Inflammatory macrophage treated with lipopolysaccharide for 1 hour (primary cell): ENCODE measurements around the gene FZD8.

Source experiments
- DNase-seq, 2 donors: peaks; one replicate each; pipeline ENCODE4 v3.0.0-alpha.2; 2020 to 2022

The FZD8 gene

DNA sequence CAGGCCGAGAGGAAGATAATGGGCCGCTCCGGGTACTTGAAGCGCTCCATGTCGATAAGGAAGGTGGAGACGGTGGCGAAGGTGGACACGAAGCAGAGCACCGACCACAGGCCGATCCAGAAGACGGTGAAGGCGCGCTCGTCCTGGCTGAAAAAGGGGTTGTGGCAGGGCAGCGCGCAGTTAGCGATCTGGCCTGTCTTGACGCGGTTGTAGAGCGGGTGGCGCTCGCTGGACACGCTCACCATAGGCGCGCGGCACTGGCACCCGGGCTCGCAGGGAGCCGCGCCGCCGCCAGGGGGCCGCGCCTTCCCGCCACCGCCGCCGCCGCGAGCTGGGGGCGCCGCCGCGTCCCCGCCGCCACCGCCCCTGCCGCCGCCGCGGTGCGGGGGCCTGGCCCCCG is 1.6 kb downstream of the FZD8 start:
- peak; percentile 29 to 34 for DNase-seq

GRCh38 chr10:35639728-35640401 is 2.2 kb downstream of the FZD8 start:
- DNase-seq: no peak

GRCh38 chr10:35639021-35639727 is 2.9 kb downstream of the FZD8 start:
- no peak for DNase-seq

DNA sequence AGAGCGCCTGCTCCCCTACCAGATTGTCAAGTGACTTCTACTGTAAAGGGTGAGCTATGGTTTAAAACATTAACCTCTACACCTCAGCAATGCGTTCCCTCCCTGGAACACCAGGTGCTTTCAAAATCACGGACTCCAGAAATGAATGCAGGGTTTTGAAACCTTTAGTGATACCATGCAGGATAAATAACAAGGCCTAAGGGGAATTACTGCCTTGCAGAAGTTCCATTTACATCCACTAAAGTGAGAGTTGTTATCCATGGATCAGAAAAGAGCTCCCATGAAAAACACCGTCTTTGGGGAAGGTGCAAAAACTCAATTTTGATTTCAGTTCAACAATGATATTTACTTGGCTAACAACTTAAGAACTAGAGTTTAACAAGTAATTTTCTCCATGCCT is 4.0 kb downstream of the FZD8 start:
- DNase-seq: no peak

- no peak for DNase-seq
Observed at GRCh38 chr10:35637462-35637861, 4.6 kb downstream of the FZD8 start.

DNA sequence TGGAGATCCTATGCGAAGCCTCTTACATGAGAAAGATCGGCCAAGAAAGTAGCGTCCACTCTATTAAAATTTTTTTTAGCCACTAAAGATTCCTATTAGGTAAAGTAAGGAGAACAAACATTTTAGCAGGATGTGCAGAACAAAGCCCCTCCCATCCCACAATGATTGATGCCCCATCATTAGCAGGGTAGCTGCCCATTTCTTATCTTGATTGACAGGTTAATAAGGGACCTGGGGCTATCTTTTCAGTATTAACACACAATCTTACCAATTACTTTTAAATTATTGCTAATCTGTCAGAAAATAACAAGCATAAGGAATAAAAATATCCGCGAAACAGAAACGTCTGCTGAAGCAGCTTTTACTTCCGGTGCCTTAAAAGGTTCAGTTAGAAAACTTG is 5.1 kb downstream of the FZD8 start:
- no peak for DNase-seq

- peak; percentile 48 to 80 for DNase-seq
Observed at GRCh38 chr10:35635576-35635975, 6.5 kb downstream of the FZD8 start.

DNA sequence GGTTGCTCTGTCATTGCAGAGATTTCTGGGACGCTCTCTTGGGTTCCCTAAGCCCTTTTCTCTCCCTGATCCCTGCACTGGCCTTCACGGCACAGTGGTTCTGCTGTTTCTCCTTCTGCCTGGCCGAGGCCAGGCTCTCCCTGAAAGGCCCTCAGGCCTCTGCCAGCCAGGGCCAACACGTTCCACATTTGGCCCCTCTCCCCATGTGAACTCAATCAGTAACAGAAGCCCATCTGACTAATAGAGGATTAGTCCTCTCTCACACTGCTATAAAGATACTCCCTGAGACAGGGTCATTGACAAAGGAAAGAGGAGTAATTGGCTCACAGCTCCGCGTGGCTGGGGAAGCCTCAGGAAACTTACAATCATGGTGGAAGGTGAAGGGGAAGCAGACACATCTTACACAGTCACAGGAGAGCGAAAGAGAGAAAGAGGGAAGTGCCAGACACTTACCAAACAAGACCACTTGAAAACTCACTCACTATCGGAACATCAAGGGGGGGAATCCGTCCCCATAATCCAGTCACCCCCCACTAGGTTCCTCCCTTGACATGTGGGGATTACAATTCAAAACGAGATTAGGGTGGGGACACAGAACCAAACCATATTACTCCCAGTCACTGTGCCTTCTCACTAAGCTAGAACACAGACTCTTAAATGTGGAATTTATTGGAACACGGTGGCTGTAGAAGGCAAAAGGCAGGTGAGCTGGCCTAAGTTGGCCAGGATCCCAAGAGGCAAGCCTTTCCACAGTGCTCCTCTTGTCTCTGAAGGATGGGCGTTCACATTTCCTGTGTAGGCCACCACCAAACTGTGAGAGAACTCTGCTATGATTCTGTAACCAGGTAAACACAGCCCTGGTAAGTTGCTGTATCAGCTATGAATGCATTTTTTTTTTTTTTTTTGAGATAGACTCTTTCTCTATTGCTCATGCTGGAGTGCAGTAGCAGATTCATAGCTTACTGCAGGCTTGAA is 8.8 kb downstream of the FZD8 start:
- no peak for DNase-seq

DNA sequence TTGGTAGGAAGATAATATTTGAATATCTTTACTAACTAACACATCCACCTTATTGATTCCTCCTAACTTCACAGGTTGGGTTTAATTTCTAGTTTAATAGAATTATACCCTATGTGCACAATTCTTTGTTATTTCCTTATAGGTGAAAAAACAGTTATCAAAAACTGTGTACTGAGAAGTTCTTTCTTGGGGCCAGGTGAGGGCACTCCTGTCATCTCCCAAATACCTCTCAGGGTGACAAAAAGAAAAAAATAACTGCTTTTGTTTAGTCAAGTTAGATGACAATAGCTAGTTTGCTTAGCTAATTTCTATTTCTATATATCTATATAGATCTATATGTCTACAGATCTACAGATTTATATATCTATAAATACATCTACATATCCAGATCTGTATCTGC is 10.1 kb downstream of the FZD8 start:
- no peak for DNase-seq

DNA sequence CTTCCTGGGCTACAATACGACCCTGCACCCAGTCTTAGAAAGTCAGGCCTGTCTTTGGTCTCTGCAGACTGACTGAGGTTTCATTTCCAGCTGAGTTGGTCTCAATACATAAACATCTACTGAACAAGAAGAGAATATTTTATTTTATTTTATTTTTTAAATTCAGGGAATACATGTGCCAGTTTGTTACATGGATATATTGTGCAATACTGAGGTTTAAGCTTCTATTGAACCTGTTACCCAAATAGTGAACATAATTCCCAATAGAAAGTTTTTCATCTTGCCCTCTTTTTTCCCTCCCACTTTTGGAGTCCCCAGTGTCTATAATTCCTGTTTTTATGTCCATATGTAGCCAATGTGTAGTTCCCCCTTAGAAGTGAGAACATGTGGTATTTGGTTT is 10.7 kb downstream of the FZD8 start:
- DNase-seq: no peak

- no peak for DNase-seq
Observed at GRCh38 chr10:35626971-35627507, 15.1 kb downstream of the FZD8 start.

DNA sequence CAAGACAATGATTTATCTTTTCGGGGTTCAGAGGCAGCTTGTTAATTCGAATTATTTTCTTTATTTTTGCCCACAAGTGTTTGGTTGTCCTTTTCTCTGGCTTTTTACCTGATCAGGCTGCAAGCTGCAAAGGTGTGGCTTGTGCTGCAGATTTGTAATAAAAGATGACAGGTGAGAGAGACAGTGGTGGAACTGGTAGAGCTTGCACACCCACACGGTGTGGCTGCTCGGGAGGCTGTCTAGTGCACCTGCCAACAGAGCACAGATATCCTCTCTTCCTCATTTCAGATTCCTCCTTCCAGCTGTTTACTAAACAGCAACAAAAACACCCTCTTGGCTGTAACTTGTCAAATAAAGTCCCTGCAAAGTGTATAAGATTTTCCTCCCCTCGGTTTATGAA is 27.8 kb downstream of the FZD8 start:
- no peak for DNase-seq

GRCh38 chr10:35613597-35614226 is 28.4 kb downstream of the FZD8 start:
- no peak for DNase-seq

DNA sequence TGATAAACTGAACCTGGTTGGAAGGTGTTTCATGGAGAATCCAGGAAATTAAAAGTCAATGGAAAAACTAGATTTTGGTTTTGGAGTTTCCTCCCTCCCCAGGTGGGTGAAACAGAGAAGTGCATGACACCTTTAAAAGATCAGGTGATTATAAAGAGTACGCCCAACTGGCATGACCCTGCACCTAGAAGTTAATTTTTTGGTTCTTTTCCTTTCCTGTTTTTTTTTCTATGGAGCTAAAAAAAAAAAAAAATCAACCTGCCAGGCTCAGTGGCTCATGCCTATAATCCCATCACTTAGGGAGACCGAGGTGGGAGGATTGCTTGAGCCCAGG is 29.0 kb downstream of the FZD8 start:
- DNase-seq: no peak

- DNase-seq: no peak
Observed at GRCh38 chr10:35612385-35613106, 29.6 kb downstream of the FZD8 start.

- no peak for DNase-seq
Observed at GRCh38 chr10:35611750-35612149, 30.3 kb downstream of the FZD8 start.

GRCh38 chr10:35608328-35608672 is 33.8 kb downstream of the FZD8 start:
- DNase-seq: no peak

- no peak for DNase-seq
Observed at GRCh38 chr10:35607475-35608327, 34.4 kb downstream of the FZD8 start.

- DNase-seq: no peak
Observed at GRCh38 chr10:35606430-35606829, 35.7 kb downstream of the FZD8 start.

GRCh38 chr10:35605191-35605590 is 36.9 kb downstream of the FZD8 start, which contains the start of gene GJD4:
Gene GJD4 (plus strand): TSS chr10:35605341. CDS start chr10:35605568, 227 bp downstream.
- no peak for DNase-seq

GRCh38 chr10:35600193-35600592 is 41.9 kb downstream of the FZD8 start:
- DNase-seq: no peak
